Measurements from ENCODE around the gene ICAM1. TPM values are rescaled to one million over a fixed set of nuclear protein-coding genes. Genes with fewer than 3 reads are reported as not detected.

ICAM1 gene
- total and polyA plus RNA-seq, 8 donors: 2.3 to 15.6 (median 8.7) TPM

DNA sequence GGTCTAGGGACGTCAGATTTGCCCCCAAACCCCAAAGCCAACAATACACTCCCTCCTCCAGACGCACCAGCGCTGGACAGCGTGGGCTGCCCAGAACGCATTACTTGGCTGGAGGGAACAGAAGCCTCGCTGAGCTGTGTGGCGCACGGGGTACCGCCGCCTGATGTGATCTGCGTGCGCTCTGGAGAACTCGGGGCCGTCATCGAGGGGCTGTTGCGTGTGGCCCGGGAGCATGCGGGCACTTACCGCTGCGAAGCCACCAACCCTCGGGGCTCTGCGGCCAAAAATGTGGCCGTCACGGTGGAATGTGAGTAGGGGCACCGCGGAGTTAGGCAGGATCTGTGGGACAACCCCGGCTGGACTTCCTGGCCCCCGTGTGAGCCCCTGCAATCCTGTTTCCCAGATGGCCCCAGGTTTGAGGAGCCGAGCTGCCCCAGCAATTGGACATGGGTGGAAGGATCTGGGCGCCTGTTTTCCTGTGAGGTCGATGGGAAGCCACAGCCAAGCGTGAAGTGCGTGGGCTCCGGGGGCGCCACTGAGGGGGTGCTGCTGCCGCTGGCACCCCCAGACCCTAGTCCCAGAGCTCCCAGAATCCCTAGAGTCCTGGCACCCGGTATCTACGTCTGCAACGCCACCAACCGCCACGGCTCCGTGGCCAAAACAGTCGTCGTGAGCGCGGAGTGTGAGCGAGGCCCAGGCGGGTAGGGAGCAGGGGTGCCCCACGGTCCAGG lies 22.9 kb downstream of the ICAM1 start:
- TF ChIP-seq EP300 (IDR thresholded peaks at IDR 0.05) (no peak), POLR2AphosphoS5 (IDR thresholded peaks at IDR 0.05) (no peak), POLR2A (IDR thresholded peaks at IDR 0.05) (no peak)
- TF ChIP-seq, protein P1, sequence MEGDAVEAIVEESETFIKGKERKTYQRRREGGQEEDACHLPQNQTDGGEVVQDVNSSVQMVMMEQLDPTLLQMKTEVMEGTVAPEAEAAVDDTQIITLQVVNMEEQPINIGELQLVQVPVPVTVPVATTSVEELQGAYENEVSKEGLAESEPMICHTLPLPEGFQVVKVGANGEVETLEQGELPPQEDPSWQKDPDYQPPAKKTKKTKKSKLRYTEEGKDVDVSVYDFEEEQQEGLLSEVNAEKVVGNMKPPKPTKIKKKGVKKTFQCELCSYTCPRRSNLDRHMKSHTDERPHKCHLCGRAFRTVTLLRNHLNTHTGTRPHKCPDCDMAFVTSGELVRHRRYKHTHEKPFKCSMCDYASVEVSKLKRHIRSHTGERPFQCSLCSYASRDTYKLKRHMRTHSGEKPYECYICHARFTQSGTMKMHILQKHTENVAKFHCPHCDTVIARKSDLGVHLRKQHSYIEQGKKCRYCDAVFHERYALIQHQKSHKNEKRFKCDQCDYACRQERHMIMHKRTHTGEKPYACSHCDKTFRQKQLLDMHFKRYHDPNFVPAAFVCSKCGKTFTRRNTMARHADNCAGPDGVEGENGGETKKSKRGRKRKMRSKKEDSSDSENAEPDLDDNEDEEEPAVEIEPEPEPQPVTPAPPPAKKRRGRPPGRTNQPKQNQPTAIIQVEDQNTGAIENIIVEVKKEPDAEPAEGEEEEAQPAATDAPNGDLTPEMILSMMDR (IDR thresholded peaks at IDR 0.05): no peak
- no peak for DNase-seq
- Histone ChIP-seq H3K4me1 (peaks cover 49 to 76% (median 71%) of the 10 kb centered on the region in 4 donors), H3K27me3 (peaks cover 39 to 100% (median 80%) of the 10 kb centered on the region in 3 donors), H3K9me3 (no peaks in the 10 kb centered on the region), H3K27ac (no peak overlapping the region), H3K36me3 (no peaks in the 10 kb centered on the region), H3K4me3 (peak overlapping the region in 1 of 4 donors; percentile 6)
- intact Hi-C loops (cut with DNase I; ENCODE audit: low total_unique reads): no loop called here
- 19 to 25% (median 19%) methylated on average over 26 to 49 of the region's 49 CpGs for WGBS, 5 donors

DNA sequence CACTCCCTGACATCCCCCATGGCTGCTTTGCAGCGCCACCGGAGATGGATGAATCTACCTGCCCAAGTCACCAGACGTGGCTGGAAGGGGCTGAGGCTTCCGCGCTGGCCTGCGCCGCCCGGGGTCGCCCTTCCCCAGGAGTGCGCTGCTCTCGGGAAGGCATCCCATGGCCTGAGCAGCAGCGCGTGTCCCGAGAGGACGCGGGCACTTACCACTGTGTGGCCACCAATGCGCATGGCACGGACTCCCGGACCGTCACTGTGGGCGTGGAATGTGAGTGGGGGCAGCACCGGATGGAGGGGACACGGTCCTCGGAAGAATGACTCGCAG lies 23.4 kb downstream of the ICAM1 start:
- H3K36me3 ChIP-seq: no peaks in the 10 kb centered on the region
- H3K27me3 ChIP-seq: peaks cover 34 to 100% (median 74%) of the 10 kb centered on the region in 3 donors
- H3K9me3 ChIP-seq: no peaks in the 10 kb centered on the region
- TF ChIP-seq, protein P1 (IDR thresholded peaks at IDR 0.05): no peak
- TF ChIP-seq POLR2A (IDR thresholded peaks at IDR 0.05) (no peak), POLR2AphosphoS5 (IDR thresholded peaks at IDR 0.05) (no peak), EP300 (IDR thresholded peaks at IDR 0.05) (no peak)
- H3K4me1 ChIP-seq: peaks cover 44 to 70% (median 65%) of the 10 kb centered on the region in 4 donors
- intact Hi-C loops (cut with DNase I; ENCODE audit: low total_unique reads): no loop called here
- no peak for DNase-seq
- WGBS, 5 donors: 7 to 14% (median 11%) methylated on average over 9 to 25 of the region's 25 CpGs; no CpG with 5 or more reads in 1 of the 5 donors
- no peak overlapping the region for H3K27ac ChIP-seq
- peak overlapping the region in 1 of 4 donors; percentile 6 for H3K4me3 ChIP-seq

DNA sequence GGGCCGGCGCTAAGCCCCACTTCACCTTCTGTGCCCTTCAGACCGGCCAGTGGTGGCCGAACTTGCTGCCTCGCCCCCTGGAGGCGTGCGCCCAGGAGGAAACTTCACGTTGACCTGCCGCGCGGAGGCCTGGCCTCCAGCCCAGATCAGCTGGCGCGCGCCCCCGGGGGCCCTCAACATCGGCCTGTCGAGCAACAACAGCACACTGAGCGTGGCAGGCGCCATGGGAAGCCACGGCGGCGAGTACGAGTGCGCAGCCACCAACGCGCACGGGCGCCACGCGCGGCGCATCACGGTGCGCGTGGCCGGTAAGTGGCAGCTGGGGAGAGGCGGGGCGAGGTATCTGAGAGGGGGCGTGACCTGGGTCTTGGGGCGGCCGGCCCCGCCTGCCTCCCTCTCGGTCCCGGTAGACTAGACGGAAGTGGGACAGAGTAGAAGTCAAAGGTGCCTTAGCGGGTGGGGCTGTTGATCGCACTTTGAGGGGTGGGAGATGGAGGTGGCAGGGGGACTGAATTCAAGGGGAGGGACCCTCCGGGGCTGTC lies 24.5 kb downstream of the ICAM1 start:
- 1 to 6% (median 2%) methylated on average over 4 to 48 of the region's 48 CpGs for WGBS, 5 donors
- no peak for TF ChIP-seq POLR2A (IDR thresholded peaks at IDR 0.05)
- TF ChIP-seq, protein P1 (IDR thresholded peaks at IDR 0.05): peak in 1 of 7 experiments; percentile 12
- intact Hi-C loops (cut with DNase I; ENCODE audit: low total_unique reads): no loop called here
- Histone ChIP-seq H3K27ac (no peak overlapping the region), H3K4me3 (peak overlapping the region; percentile 17 to 48 (median 29)), H3K4me1 (peaks cover 33 to 64% (median 55%) of the 10 kb centered on the region in 4 donors), H3K9me3 (no peaks in the 10 kb centered on the region), H3K36me3 (no peaks in the 10 kb centered on the region), H3K27me3 (peaks cover 28 to 100% (median 70%) of the 10 kb centered on the region in 3 donors)
- peak; percentile 51 to 70 for DNase-seq

DNA sequence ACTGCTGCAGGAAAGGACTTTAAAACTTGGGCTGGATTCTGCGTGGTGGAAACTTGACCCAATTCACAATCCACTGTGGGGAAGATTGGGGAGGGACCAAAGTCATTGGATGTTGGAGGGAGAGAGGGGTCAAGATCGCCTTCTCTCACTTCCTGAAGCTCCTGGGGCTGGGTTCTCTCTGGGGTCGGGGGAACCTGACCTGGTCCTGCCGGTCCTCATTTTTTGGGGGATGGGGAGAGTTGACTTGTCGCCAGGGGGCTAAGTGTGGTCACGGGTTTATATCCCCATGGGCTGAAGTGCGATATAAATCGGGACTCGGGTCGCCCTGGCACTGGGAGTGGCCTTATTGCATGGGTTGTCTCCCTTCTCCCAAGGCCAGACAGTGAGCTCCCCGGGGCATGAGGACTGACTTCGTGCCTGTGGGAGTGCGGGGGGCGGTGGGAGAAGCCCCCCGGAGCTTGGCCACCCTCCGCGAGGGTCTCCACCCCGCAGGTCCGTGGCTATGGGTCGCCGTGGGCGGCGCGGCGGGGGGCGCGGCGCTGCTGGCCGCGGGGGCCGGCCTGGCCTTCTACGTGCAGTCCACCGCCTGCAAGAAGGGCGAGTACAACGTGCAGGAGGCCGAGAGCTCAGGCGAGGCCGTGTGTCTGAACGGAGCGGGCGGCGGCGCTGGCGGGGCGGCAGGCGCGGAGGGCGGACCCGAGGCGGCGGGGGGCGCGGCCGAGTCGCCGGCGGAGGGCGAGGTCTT lies 25.1 kb downstream of the ICAM1 start:
- intact Hi-C loops (cut with DNase I; ENCODE audit: low total_unique reads): no loop called here

More for the DNA sequence above, 25.1 kb downstream of the ICAM1 start:
- WGBS, 5 donors: 4 to 8% (median 5%) methylated on average over 15 to 58 of the region's 58 CpGs
- peak in 1 of 2 donors; percentile 70 for DNase-seq
- Histone ChIP-seq H3K27ac (no peak overlapping the region), H3K4me1 (peaks cover 27 to 57% (median 49%) of the 10 kb centered on the region in 4 donors), H3K36me3 (no peaks in the 10 kb centered on the region), H3K27me3 (peaks cover 28 to 100% (median 63%) of the 10 kb centered on the region in 3 donors), H3K4me3 (peak overlapping the region; percentile 17 to 48 (median 29)), H3K9me3 (no peaks in the 10 kb centered on the region)
- TF ChIP-seq, protein P1 (IDR thresholded peaks at IDR 0.05): no peak
- TF ChIP-seq POLR2AphosphoS5 (IDR thresholded peaks at IDR 0.05) (no peak), POLR2A (IDR thresholded peaks at IDR 0.05) (no peak), EP300 (IDR thresholded peaks at IDR 0.05) (no peak)
